CD14-positive monocyte (primary cell): Measurements from ENCODE around the gene KLHL14. TPM values are rescaled to one million over a fixed set of nuclear protein-coding genes. Genes with fewer than 3 reads are reported as not detected.

ENCODE experiments used
- DNase-seq, 3 donors: peaks; one replicate each; pipeline ENCODE4 v3.0.0-alpha.2; 2011 to 2022
- H2AFZ ChIP-seq: 2 replicates; pipeline ENCODE4 v1.6.0; 2012; ENCODE audit warnings: mild to moderate bottlenecking, low read depth, low read length, inconsistent platforms; ENCODE audit not compliant: insufficient read depth, poor library complexity, severe bottlenecking
- H3K27ac ChIP-seq, 2 donors: 1 replicate in 1 of 2; 2 replicates in 1 of 2; pipeline ENCODE4 v1.5.1; 2012 to 2013; ENCODE audit warnings: low read length in 2 of 2, control low read depth in 1 of 2, inconsistent platforms in 1 of 2, low read depth in 1 of 2, mild to moderate bottlenecking in 1 of 2
- H3K27me3 ChIP-seq, 2 donors: one replicate each; pipeline versions ENCODE4 v1.6.0 to v1.6.1; 2011 to 2013; ENCODE audit warnings: low read length in 2 of 2; ENCODE audit not compliant: control insufficient read depth in 2 of 2, insufficient read depth in 2 of 2
- H3K36me3 ChIP-seq, 2 donors: replicated peaks in 1 of 2; 1 replicate in 1 of 2; 2 replicates in 1 of 2; pipeline versions ENCODE4 v1.5.1 to v1.6.1; 2012 to 2013; ENCODE audit warnings: low read length in 2 of 2, control low read depth in 1 of 2, inconsistent platforms in 1 of 2, mild to moderate bottlenecking in 1 of 2; ENCODE audit not compliant: insufficient read depth in 2 of 2, control insufficient read depth in 1 of 2
- H3K4me1 ChIP-seq, 2 donors: 1 replicate in 1 of 2; 2 replicates in 1 of 2; pipeline versions ENCODE4 v1.5.1 to v1.6.1; 2012 to 2013; ENCODE audit warnings: low read length in 2 of 2, control low read depth in 1 of 2, inconsistent platforms in 1 of 2, mild to moderate bottlenecking in 1 of 2, moderate library complexity in 1 of 2; ENCODE audit not compliant: insufficient read depth in 2 of 2, control insufficient read depth in 1 of 2
- H3K4me2 ChIP-seq: replicated peaks from 2 replicates; pipeline ENCODE3; 2012; ENCODE audit warnings: low read length, moderate library complexity, mild to moderate bottlenecking; ENCODE audit not compliant: poor library complexity, severe bottlenecking; ENCODE audit errors: extremely low read depth
- H3K4me3 ChIP-seq, 3 experiments: fragments of 200-600 bp in 1 of 3; sonication (generic) in 1 of 3; replicated peaks in 1 of 3; 1 replicate in 2 of 3; 2 replicates in 1 of 3; pipeline ENCODE4 v1.5.1; 2011 to 2013; ENCODE audit warnings: low read length in 3 of 3, mild to moderate bottlenecking in 3 of 3, control low read depth in 2 of 3, low read depth in 2 of 3, inconsistent platforms in 1 of 3, moderate library complexity in 1 of 3
- H3K79me2 ChIP-seq: 2 replicates; pipeline ENCODE4 v1.6.0; 2012; ENCODE audit warnings: mild to moderate bottlenecking, control low read depth, inconsistent platforms, low read length, moderate library complexity; ENCODE audit not compliant: insufficient read depth
- H3K9ac ChIP-seq: 2 replicates; pipeline ENCODE4 v1.6.0; 2017; ENCODE audit warnings: low read length, mild to moderate bottlenecking; ENCODE audit not compliant: insufficient read depth, poor library complexity, severe bottlenecking
- H3K9me3 ChIP-seq, 2 donors: replicated peaks in 1 of 2; 1 replicate in 1 of 2; 2 replicates in 1 of 2; pipeline versions ENCODE4 v1.5.1 to v1.6.1; 2012 to 2013; ENCODE audit warnings: low read length in 2 of 2, control low read depth in 1 of 2; ENCODE audit not compliant: control insufficient read depth in 1 of 2, insufficient read depth in 1 of 2
- H4K20me1 ChIP-seq: 2 replicates; pipeline ENCODE4 v1.6.0; 2012; ENCODE audit warnings: mild to moderate bottlenecking, low read length, control low read depth, moderate library complexity; ENCODE audit not compliant: insufficient read depth
- H3K27ac Mint-ChIP-seq, 7 donors: one replicate each; pipeline ENCODE4 v1.8.0; 2020; ENCODE audit warnings: mild to moderate bottlenecking in 7 of 7, mixed read lengths in 7 of 7, moderate library complexity in 6 of 7, inconsistent platforms in 2 of 7
- H3K27me3 Mint-ChIP-seq, 3 donors: one replicate each; pipeline ENCODE4 v1.8.0; 2021 to 2022; ENCODE audit warnings: low read depth in 3 of 3, mild to moderate bottlenecking in 3 of 3, mixed read lengths in 3 of 3, moderate library complexity in 3 of 3, inconsistent platforms in 1 of 3
- H3K36me3 Mint-ChIP-seq, 2 donors: one replicate each; pipeline ENCODE4 v1.8.0; 2020; ENCODE audit warnings: mixed read lengths in 2 of 2, inconsistent platforms in 1 of 2, mild to moderate bottlenecking in 1 of 2
- H3K4me1 Mint-ChIP-seq: one replicate; pipeline ENCODE4 v1.8.0; 2020; ENCODE audit warnings: mild to moderate bottlenecking, mixed read lengths
- H3K4me3 Mint-ChIP-seq, 2 donors: one replicate each; pipeline ENCODE4 v1.8.0; 2020; ENCODE audit warnings: mild to moderate bottlenecking in 2 of 2, mixed read lengths in 2 of 2, moderate library complexity in 1 of 2
- H3K9me3 Mint-ChIP-seq, 7 donors: one replicate each; pipeline ENCODE4 v1.8.0; 2020 to 2022; ENCODE audit warnings: mixed read lengths in 7 of 7, mild to moderate bottlenecking in 6 of 7, moderate library complexity in 6 of 7, inconsistent platforms in 2 of 7
- WGBS: methylation state at CpG from one replicate; pipeline ENCODE4 v1.1.5; 2013; ENCODE audit warnings: missing lambda C conversion rate; ENCODE audit not compliant: insufficient coverage; 5-methylcytosine and 5-hydroxymethylcytosine counted together
- intact Hi-C, 2 donors: fragments of 100-400 bp; cut with micrococcal nuclease; formaldehyde crosslinking; loops; one replicate each; pipeline versions ENCODE4 v1.15.0 to v1.15.1; 2023
- polyA plus RNA-seq, 3 donors: library from polyadenylated mRNA; depleted of rRNA in 1 of 3; unstranded in 2 of 3; stranded (reverse) in 1 of 3; fragments of 300-500 nt in 2 of 3; fragments of >200 nt in 1 of 3; fragmentation: Illumina TruSeq in 2 of 3; gene quantifications; 1 replicate in 2 of 3; 2 replicates in 1 of 3; pipeline ENCODE4 v1.2.3, GENCODE V29; 2012 to 2021
- TF ChIP-seq, protein P1 (sequence below): fragments of 200-600 bp; IDR thresholded peaks from one replicate; pipeline ENCODE4 v1.8.0; 2022; ENCODE audit warnings: antibody characterized with exemption, mild to moderate bottlenecking

Gene KLHL14
- polyA plus RNA-seq, 3 donors = 0.08 TPM; not detected in 2

DNA sequence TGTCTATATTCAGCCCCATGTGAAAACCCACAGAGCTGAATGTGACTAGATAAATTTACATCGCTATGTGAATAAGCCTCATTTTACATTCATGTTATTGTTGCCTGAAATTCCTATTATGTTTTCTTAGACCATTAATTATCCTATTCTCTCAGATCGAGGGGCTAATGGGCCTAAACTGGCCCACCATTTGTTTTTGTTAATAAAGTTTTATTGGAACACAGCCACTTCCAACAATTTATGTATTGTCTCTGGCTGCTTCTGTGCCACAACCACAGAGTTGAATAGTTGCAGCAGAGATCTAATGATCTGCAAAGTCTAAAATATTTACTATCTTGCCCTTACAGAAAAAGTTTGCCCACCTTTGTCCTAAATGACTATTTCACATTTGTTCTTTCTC, 61.0 kb downstream of the KLHL14 start:
- Histone ChIP-seq H3K79me2 (no peaks in the 10 kb centered on the region), H3K36me3 (no peaks in the 10 kb centered on the region), H3K4me2 (no peak overlapping the region), H3K27ac (no peak overlapping the region), H2AFZ (no peak overlapping the region), H3K9ac (no peak overlapping the region), H3K9me3 (no peaks in the 10 kb centered on the region), H4K20me1 (no peaks in the 10 kb centered on the region), H3K4me1 (no peaks in the 10 kb centered on the region), H3K4me3 (no peak overlapping the region), H3K27me3 (no peaks in the 10 kb centered on the region)
- no peak for DNase-seq
- Mint-ChIP-seq H3K27ac (no peak overlapping the region), H3K4me3 (no peak overlapping the region), H3K36me3 (no peaks in the 10 kb centered on the region), H3K9me3 (peaks cover 0 to under 1% (median 0%) of the 10 kb centered on the region in 7 donors), H3K27me3 (peaks cover 0 to 4% (median 2%) of the 10 kb centered on the region in 3 donors), H3K4me1 (no peaks in the 10 kb centered on the region)
- intact Hi-C loops = no loop called here
- no CpG with 5 or more reads among the region's 2 CpGs for WGBS
- TF ChIP-seq, protein P1, sequence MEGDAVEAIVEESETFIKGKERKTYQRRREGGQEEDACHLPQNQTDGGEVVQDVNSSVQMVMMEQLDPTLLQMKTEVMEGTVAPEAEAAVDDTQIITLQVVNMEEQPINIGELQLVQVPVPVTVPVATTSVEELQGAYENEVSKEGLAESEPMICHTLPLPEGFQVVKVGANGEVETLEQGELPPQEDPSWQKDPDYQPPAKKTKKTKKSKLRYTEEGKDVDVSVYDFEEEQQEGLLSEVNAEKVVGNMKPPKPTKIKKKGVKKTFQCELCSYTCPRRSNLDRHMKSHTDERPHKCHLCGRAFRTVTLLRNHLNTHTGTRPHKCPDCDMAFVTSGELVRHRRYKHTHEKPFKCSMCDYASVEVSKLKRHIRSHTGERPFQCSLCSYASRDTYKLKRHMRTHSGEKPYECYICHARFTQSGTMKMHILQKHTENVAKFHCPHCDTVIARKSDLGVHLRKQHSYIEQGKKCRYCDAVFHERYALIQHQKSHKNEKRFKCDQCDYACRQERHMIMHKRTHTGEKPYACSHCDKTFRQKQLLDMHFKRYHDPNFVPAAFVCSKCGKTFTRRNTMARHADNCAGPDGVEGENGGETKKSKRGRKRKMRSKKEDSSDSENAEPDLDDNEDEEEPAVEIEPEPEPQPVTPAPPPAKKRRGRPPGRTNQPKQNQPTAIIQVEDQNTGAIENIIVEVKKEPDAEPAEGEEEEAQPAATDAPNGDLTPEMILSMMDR = no peak

DNA sequence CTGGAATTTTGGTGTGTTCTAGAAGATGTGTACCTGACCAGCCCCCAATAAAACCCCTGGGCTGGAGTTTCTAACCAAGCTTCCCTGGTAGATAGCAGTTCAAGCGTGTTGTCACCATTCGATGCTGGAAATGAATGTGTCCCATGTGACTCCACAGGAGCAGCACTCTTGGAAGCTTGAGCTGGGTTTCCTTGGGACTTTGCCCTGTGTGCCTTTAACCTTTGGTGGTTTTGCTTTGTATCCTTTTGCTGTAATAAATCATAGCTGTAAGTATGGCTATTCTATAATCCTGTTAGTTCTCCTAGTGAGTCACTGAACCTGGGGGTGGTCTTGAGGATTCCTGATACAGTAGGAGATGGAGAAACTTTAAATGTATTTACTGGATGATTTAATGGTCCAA, 65.2 kb downstream of the KLHL14 start:
- H3K79me2 ChIP-seq = no peaks in the 10 kb centered on the region
- intact Hi-C loops = no loop called here

More for the DNA sequence above, 65.2 kb downstream of the KLHL14 start:
- Mint-ChIP-seq H3K27ac (no peak overlapping the region), H3K9me3 (peaks cover 0 to 2% (median 0%) of the 10 kb centered on the region in 7 donors), H3K4me1 (no peaks in the 10 kb centered on the region), H3K4me3 (no peak overlapping the region), H3K27me3 (peaks cover 0 to 7% (median 2%) of the 10 kb centered on the region in 3 donors), H3K36me3 (no peaks in the 10 kb centered on the region)
- Histone ChIP-seq H3K36me3 (no peaks in the 10 kb centered on the region), H3K27me3 (no peaks in the 10 kb centered on the region), H3K27ac (no peak overlapping the region), H3K4me3 (no peak overlapping the region), H4K20me1 (no peaks in the 10 kb centered on the region), H3K9me3 (no peaks in the 10 kb centered on the region), H3K4me1 (no peaks in the 10 kb centered on the region), H2AFZ (no peak overlapping the region), H3K4me2 (no peak overlapping the region), H3K9ac (no peak overlapping the region)
- no peak for DNase-seq
- TF ChIP-seq, protein P1 = no peak
- 100% methylated on average over 2 of the region's 2 CpGs for WGBS
